ENCODE results near the gene PARD3B. TPM values are rescaled to one million over a fixed set of nuclear protein-coding genes. Genes with fewer than 3 reads are reported as not detected.

PARD3B gene
- total and polyA plus RNA-seq, 2 experiments from 2014 or later = 3.5 to 4.4 TPM

- no peak for TF ChIP-seq EZH2phosphoT487 (IDR thresholded peaks at IDR 0.05; ENCODE audit: unreplicated experiment)
- no peak for TF ChIP-seq REST (IDR thresholded peaks at IDR 0.05; ENCODE audit: unreplicated experiment)
- no peak for TF ChIP-seq ZNF114 (CRISPR knock-in tag; IDR thresholded peaks at IDR 0.05)
- no peak for TF ChIP-seq ZNF462 (CRISPR knock-in tag; IDR thresholded peaks at IDR 0.05)
- TF ChIP-seq POLR2AphosphoS5 (IDR thresholded peaks at IDR 0.05; ENCODE audit: low read depth) = no peak
- no peak for TF ChIP-seq ETS1 (IDR thresholded peaks at IDR 0.05)
- no peak for TF ChIP-seq ZNF331 (CRISPR knock-in tag; IDR thresholded peaks at IDR 0.05; ENCODE audit: low read depth)
- no peak for TF ChIP-seq STAT1 (IDR thresholded peaks at IDR 0.05; ENCODE audit: unreplicated experiment)
- TF ChIP-seq CREB1 (CRISPR knock-in tag; IDR thresholded peaks at IDR 0.05; ENCODE audit: low read depth) = no peak
- no peak for TF ChIP-seq JUNB (IDR thresholded peaks at IDR 0.05; ENCODE audit: unreplicated experiment)
- no peak for TF ChIP-seq EZH2 (IDR thresholded peaks at IDR 0.05; ENCODE audit: low read depth, unreplicated experiment)
- no peak for TF ChIP-seq NANOG (IDR thresholded peaks at IDR 0.05; ENCODE audit: borderline replicate concordance)
- no peak for TF ChIP-seq CTCF (conservative IDR thresholded peaks at IDR 0.05; ENCODE audit: low read depth in 2 of 2)
- Histone ChIP-seq H3K36me3 (ENCODE audit: insufficient read depth) (no peaks in the 10 kb centered on the region), H3K27me3 (ENCODE audit: insufficient read depth) (no peaks in the 10 kb centered on the region), H3F3A (replicated peaks; ENCODE audit: low read depth) (no peaks in the 10 kb centered on the region), H3K4me1 (ENCODE audit: insufficient read depth) (no peaks in the 10 kb centered on the region), H3K4me3 (no peak overlapping the region), H3K27ac (ENCODE audit: low read depth) (no peak overlapping the region), H3K4me2 (no peak overlapping the region), H3K79me2 (replicated peaks; ENCODE audit: insufficient read depth) (no peaks in the 10 kb centered on the region), H4K20me1 (replicated peaks; ENCODE audit: insufficient read depth) (no peaks in the 10 kb centered on the region), H2AFZ (no peak overlapping the region), H3K9me2 (ENCODE audit: insufficient read depth) (peaks cover 6% of the 10 kb centered on the region; the same call in 1 of the 2 replicates)
- Mint-ChIP-seq H3K27ac (no peak overlapping the region), H3K4me3 (no peak overlapping the region), H3K27me3 (ENCODE audit: insufficient read depth, low read depth, poor library complexity) (no peaks in the 10 kb centered on the region), H3K36me3 (ENCODE audit: low read depth) (no peaks in the 10 kb centered on the region), H3K9me3 (no peaks in the 10 kb centered on the region), H3K4me1 (peaks cover 14% of the 10 kb centered on the region)
- ATAC-seq (no peak), DNase-seq (ENCODE audit: low spot score) (no peak)
Measured at GRCh38 chr2:204964414-204964813, 419.1 kb downstream of the PARD3B start.
